ENCODE measurements around the gene MPP1. TPM values are rescaled to one million over a fixed set of nuclear protein-coding genes. Genes with fewer than 3 reads are reported as not detected.

Gene MPP1
- total RNA-seq, 4 donors from 2014 or later, result 9.9 to 15.0 (median 13.3) TPM

DNA sequence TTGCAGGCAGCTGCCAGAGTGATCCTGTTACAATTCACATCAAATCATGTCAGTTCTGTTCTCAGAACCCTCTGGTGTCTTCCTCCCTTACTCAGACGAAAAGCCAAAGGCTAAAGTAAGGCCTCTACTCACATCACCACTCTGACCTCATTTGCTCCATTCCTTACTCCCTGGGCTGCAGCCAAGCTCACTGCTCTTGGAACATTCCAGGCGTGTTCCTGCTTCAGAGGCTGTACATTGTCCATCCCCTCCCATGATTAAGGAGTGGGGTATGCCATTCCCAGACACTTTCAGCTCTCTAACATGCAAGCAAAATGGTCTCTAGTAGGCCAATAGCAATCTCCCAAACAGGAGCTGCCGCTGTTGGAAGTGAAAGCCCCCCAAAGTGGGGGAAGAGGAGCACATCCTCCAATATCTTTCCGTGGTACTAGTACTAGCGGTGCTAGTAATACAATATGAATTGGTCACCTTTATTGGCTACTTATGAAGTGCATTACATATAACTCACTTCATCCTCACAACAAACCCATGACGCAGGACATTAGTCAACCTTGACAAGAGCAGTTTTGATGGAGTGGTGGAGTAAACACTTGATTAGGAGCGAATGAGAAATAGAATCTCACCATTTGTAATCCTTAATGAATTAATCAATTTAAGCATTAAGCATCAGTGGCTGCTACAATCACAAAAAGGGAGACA is 69.4 kb downstream of the MPP1 start:
- no peak for TF ChIP-seq EP300 (IDR thresholded peaks at IDR 0.05)
- no peak for TF ChIP-seq POLR2AphosphoS5 (IDR thresholded peaks at IDR 0.05)
- H3K4me3 ChIP-seq, result no peak overlapping the region
- no peak for DNase-seq (ENCODE audit: low spot score in 2 of 2)
- H3K27ac ChIP-seq, result no peak overlapping the region
- H3K27me3 ChIP-seq, result no peaks in the 10 kb centered on the region
- H3K9me3 ChIP-seq, result no peaks in the 10 kb centered on the region
- WGBS, result 62% methylated on average over 7 of the region's 7 CpGs
- H3K36me3 ChIP-seq, result no peaks in the 10 kb centered on the region
- H3K4me1 ChIP-seq, result peaks cover 26% of the 10 kb centered on the region

DNA sequence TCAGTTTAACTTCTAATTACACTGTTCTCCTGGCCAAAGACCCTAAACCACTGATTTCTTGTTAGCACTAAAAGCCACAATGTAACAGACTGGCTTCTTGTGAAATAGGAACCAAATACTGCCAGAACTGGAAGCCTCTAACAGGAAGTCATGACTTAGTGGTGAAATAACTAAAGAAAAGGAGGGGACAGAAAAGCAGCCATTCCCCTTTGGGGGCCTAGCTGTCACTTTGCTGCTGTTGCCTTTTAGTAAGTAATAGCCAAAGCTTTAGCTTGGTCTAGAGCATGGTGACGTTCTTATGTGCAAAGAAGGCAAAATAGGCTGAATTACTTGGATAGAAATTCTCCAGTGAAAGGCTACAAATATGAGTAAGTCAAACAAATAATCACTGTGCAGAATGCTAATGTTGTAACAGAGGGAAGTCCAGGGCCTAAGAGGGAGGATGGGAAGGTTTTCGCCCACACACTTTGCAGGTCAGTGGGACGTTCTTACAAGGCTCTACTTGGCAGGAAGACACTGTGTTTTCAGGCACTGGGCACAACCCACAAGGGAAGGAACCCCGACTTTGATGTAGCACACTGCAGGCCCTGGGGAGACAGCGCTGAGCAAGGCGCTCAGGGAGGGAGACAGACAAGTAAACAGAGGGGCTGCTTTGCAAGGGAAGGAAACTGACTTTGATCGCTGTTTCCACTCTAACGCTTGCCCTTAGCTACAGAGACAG is 71.1 kb downstream of the MPP1 start:
- no peaks in the 10 kb centered on the region for H3K36me3 ChIP-seq
- H3K27me3 ChIP-seq, result no peaks in the 10 kb centered on the region
- 53% methylated on average over 8 of the region's 8 CpGs for WGBS
- no peak overlapping the region for H3K4me3 ChIP-seq
- no peaks in the 10 kb centered on the region for H3K9me3 ChIP-seq
- peak overlapping the region; percentile 65 for H3K27ac ChIP-seq
- DNase-seq (ENCODE audit: low spot score in 2 of 2), result no peak
- H3K4me1 ChIP-seq, result peaks cover 40% of the 10 kb centered on the region
- TF ChIP-seq EP300 (IDR thresholded peaks at IDR 0.05), result no peak
- TF ChIP-seq, protein P1, sequence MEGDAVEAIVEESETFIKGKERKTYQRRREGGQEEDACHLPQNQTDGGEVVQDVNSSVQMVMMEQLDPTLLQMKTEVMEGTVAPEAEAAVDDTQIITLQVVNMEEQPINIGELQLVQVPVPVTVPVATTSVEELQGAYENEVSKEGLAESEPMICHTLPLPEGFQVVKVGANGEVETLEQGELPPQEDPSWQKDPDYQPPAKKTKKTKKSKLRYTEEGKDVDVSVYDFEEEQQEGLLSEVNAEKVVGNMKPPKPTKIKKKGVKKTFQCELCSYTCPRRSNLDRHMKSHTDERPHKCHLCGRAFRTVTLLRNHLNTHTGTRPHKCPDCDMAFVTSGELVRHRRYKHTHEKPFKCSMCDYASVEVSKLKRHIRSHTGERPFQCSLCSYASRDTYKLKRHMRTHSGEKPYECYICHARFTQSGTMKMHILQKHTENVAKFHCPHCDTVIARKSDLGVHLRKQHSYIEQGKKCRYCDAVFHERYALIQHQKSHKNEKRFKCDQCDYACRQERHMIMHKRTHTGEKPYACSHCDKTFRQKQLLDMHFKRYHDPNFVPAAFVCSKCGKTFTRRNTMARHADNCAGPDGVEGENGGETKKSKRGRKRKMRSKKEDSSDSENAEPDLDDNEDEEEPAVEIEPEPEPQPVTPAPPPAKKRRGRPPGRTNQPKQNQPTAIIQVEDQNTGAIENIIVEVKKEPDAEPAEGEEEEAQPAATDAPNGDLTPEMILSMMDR (IDR thresholded peaks at IDR 0.05), result no peak
- TF ChIP-seq POLR2AphosphoS5 (IDR thresholded peaks at IDR 0.05), result no peak
- TF ChIP-seq POLR2A (IDR thresholded peaks at IDR 0.05), result no peak

DNA sequence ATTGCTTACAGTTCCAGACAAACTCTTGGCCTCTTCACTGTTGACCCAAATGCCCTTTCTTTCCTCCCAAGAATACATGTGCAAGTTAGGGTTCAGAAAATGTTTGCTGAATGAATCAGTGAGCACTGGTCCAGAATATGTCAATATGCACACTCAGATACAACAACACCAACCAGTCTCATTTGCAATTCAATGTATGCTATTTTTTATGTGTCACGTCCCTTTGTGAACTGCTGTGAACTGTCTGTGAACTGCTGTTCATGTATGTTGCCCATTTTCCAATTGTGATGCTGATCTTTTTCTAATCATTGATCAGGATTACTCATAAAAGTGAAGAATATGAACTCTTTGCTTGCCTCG is 72.2 kb downstream of the MPP1 start:
- Histone ChIP-seq H3K27ac (no peak overlapping the region), H3K4me1 (peaks cover 39% of the 10 kb centered on the region)
- TF ChIP-seq, protein P1 (IDR thresholded peaks at IDR 0.05), result no peak
- TF ChIP-seq EP300 (IDR thresholded peaks at IDR 0.05) (no peak), POLR2AphosphoS5 (IDR thresholded peaks at IDR 0.05) (no peak), POLR2A (IDR thresholded peaks at IDR 0.05) (no peak)

DNA sequence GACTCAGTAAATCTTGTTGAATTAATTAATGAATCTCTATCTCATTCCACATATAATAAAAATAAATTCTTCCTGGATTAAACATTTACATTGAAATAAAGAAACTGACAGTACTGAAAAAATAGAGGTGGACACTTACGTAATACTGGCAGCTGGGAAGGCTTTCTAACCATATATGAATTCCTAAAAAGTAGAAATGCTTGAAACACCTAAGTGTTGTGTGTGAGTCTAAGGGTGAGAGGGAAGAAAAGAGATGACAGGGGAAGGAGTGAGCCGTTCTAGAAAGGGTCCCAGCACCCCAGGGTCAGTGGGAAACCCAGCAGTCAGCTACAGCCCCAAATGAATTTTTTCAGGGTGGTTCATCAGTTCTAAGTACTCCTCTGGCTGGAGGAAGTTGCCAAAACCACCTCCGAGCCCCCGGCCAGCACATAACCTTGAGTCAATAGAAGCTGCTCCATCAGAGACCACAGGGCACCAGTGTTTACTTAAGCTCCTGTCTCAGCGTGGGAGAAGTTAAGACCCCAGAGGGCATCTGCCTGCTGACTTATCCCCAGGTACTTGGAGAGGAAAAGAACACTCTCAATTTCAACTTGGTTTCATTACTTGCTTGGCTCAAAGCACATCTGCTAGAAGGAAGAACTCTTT is 72.7 kb downstream of the MPP1 start:
- 57% methylated on average over 5 of the region's 5 CpGs for WGBS
- TF ChIP-seq POLR2A (IDR thresholded peaks at IDR 0.05) (no peak), EP300 (IDR thresholded peaks at IDR 0.05) (no peak), POLR2AphosphoS5 (IDR thresholded peaks at IDR 0.05) (no peak)
- TF ChIP-seq, protein P1 (IDR thresholded peaks at IDR 0.05), result no peak

More for the DNA sequence above, 72.2 kb downstream of the MPP1 start:
- Histone ChIP-seq H3K27me3 (no peaks in the 10 kb centered on the region), H3K36me3 (no peaks in the 10 kb centered on the region), H3K9me3 (no peaks in the 10 kb centered on the region), H3K4me3 (no peak overlapping the region)
- WGBS, result 77% methylated on average over 2 of the region's 2 CpGs
- no peak for DNase-seq (ENCODE audit: low spot score in 2 of 2)

DNA sequence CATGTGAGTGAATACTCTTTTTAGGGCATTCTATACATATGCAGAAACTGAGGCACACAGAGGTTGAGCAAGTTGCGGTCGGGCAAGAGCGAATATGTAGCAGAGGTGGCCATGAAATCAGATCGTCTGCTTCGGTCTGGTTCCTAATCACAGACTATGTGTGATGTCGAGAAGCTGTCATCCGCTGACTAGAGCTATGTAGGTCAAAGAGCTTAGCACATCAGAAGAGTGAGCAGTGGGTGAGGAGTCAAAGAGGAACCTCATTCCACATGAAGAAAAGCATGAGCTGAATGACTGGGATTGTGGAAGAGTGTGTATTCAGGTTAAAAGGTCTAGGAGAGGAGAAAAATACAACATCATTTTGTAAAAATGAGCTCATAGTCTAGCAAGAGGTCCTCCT is 73.4 kb downstream of the MPP1 start:
- H3K4me3 ChIP-seq, result no peak overlapping the region
- 83% methylated on average over 7 of the region's 7 CpGs for WGBS
- H3K36me3 ChIP-seq, result no peaks in the 10 kb centered on the region
- no peaks in the 10 kb centered on the region for H3K9me3 ChIP-seq
- H3K27me3 ChIP-seq, result no peaks in the 10 kb centered on the region
- H3K27ac ChIP-seq, result no peak overlapping the region
- no peak for TF ChIP-seq POLR2A (IDR thresholded peaks at IDR 0.05)
- no peak for TF ChIP-seq POLR2AphosphoS5 (IDR thresholded peaks at IDR 0.05)
- TF ChIP-seq EP300 (IDR thresholded peaks at IDR 0.05), result no peak
- TF ChIP-seq, protein P1 (IDR thresholded peaks at IDR 0.05), result no peak
- DNase-seq (ENCODE audit: low spot score in 2 of 2), result no peak
- H3K4me1 ChIP-seq, result peaks cover 43% of the 10 kb centered on the region

More for the DNA sequence above, 72.7 kb downstream of the MPP1 start:
- Histone ChIP-seq H3K27ac (no peak overlapping the region), H3K27me3 (no peaks in the 10 kb centered on the region), H3K36me3 (no peaks in the 10 kb centered on the region), H3K9me3 (no peaks in the 10 kb centered on the region), H3K4me3 (no peak overlapping the region), H3K4me1 (peaks cover 44% of the 10 kb centered on the region)
- DNase-seq (ENCODE audit: low spot score in 2 of 2), result no peak

Data from suprapubic skin (tissue), 4 donors.